GM12864 (cell line): ENCODE results near the gene ANAPC16.
"Not testable (repeated sequence)": the region's sequence is repeated elsewhere in the genome, so short reads cannot be mapped to it uniquely, and the experiment has no call there.

ENCODE experiments used
- DNase-seq: peaks from one replicate; pipeline ENCODE4 v3.0.0-alpha.2; 2011; ENCODE audit warnings: low read depth
- H3K4me3 ChIP-seq: 2 replicates; pipeline ENCODE4 v1.5.1; 2011; ENCODE audit warnings: mild to moderate bottlenecking, low read depth, low read length, control low read depth
- CTCF ChIP-seq: IDR thresholded peaks from 2 replicates; pipeline ENCODE4 v1.5.1; 2011; ENCODE audit warnings: low read depth, mild to moderate bottlenecking, moderate library complexity, low read length, control low read depth, inconsistent platforms; ENCODE audit errors: missing control alignments

Gene ANAPC16

DNA sequence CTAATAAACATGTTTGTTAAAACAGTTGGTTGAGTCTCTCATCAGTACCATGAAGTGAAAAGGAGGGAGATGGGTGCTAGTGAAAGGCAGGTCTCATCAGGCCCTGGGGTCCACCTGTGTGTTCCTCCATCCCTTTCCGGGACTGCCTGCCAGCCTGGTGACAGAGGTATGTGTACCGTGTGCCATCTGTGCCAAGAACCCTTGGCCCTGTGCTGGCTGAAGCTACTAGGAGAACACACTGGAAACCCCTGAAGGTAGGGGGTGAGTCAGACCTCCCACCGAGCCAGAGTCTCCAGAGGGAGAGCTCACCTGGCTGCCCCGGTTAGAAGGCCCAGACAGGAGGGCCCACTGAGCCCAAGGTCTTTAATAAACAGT is 60.2 kb downstream of the ANAPC16 start:
- no peak for TF ChIP-seq CTCF
- DNase-seq = no peak
- H3K4me3 ChIP-seq = peak overlapping the region; percentile 97

DNA sequence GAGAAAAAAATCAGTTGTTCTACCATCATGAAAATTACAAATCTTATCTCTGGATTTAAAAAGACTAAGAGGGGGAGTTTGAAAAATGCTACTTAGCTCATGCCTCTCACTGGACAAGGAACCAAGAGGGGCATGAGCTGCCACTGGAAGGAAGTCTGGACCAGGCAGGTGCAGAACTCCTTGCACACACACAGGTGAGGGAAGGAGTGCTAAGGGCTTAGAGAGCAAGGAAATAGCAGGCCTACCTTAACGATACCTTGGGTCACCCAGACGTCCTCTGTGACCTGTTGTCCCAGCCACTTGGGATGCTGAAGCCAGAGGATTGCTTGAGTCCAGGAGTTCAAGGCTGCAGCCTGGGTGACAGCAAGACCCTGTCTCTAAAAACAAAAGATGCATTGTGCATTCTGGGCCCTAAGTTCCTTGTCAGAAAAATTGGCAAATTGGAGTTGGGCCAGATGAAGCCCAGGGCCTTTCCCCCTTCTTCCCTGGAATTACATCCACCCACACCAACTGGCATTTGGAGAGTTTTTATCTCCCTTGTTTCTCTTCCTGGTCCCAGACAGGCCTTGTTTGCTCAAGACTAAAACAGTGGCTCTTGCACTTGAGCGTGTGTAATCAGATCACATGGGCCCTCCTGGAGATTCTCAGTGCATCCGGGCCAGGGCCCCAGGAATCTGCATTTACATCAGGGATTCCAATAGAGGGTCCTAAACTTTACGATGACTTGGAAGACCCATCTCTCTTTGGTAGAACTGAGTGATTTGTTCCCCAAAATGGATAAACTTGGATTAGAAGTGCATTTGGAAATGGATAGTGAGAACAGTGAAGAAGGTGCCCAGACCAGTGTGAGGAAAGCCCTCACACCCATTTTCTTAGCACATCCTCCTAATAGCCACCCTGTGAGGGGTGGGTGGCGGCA is 60.9 kb downstream of the ANAPC16 start:
- no peak for TF ChIP-seq CTCF
- peak overlapping the region; percentile 97; the same call in 1 of the 2 replicates for H3K4me3 ChIP-seq
- DNase-seq = no peak

- no peak for TF ChIP-seq CTCF
- no peak for DNase-seq
- H3K4me3 ChIP-seq = no peak overlapping the region
Observed at GRCh38 chr10:72277340-72277995, 61.7 kb downstream of the ANAPC16 start.

DNA sequence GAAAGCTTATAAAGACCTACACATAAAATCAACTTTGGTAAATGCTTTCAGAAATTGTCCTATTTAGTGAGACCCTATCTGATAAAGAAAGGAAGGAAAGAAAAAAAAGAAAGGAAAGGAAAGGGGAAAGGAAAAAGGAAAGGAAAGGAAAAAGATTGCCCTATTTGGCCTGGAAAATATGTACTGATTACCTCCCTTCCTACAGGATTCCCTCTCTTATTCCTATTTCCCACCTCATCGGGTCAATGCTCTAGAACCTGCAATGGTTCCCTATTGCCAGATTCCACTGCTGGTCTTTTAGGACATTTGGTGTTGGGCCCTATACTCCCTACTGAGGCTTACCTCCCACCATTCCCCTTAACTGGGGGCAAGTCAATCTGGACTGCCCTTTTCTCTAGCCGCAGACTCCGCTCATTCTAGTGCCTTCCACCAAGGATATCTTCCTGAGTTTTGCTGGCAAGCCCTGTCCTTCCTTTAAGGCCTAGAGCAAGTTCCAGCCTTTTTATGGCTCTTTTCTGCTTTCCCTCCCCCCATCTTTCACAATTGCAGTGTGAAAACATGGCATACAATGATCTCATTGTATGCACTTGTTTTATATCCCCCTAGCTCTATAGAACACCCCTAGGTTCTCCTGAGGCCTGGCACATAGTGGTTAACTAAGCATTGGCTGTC is 62.3 kb downstream of the ANAPC16 start:
- no peak for DNase-seq
- H3K4me3 ChIP-seq = no peak overlapping the region
- TF ChIP-seq CTCF = no peak

- DNase-seq = no peak
- TF ChIP-seq CTCF = no peak
- no peak overlapping the region for H3K4me3 ChIP-seq
Observed at GRCh38 chr10:72278668-72279393, 63.0 kb downstream of the ANAPC16 start.

DNA sequence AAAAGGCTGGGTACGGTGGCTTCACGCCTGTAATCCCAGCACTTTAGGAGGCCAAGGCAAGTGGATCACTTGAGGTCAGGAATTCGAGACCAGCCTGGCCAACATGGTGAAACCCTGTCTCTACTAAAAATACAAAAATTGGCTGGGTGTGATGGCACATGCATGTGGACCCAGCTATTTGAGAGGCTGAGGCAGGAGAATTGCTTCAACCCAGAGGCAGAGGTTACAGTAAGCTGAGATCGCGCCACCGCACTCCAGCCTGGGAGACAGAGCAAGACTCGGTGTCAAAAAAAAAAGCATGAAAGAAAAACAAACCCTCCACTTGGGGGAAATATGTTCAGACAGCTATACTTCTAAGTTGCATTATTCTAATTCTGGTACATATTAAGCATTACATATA is 63.8 kb downstream of the ANAPC16 start:
- DNase-seq, H3K4me3 ChIP-seq: not testable (repeated sequence)

GRCh38 chr10:72283131-72283530 is 67.3 kb downstream of the ANAPC16 start:
- H3K4me3 ChIP-seq = no peak overlapping the region
- TF ChIP-seq CTCF = no peak
- no peak for DNase-seq
